Ovary (tissue), 9 donors: ENCODE measurements around the gene SLC25A53. TPM values are rescaled to one million over a fixed set of nuclear protein-coding genes. Genes with fewer than 3 reads are reported as not detected.

Source experiments
- DNase-seq, 5 donors: peaks; one replicate each; pipeline ENCODE4 v3.0.0-alpha.2; 2019 to 2020
- H3K27ac ChIP-seq, 2 donors: fragments of 200-600 bp; one replicate each; pipeline versions ENCODE4 v1.5.1 to v1.8.0; 2019 to 2022
- H3K27me3 ChIP-seq: fragments of 200-600 bp; one replicate; pipeline ENCODE4 v1.8.0; 2022
- H3K36me3 ChIP-seq: fragments of 200-600 bp; sonication (generic); one replicate; pipeline ENCODE4 v1.5.1; 2019
- H3K4me1 ChIP-seq: one replicate; pipeline ENCODE4 v1.8.1; 2013; ENCODE audit warnings: mild to moderate bottlenecking, moderate library complexity; ENCODE audit not compliant: insufficient read depth
- H3K4me3 ChIP-seq: fragments of 200-600 bp; sonication (generic); one replicate; pipeline ENCODE4 v1.5.1; 2017
- H3K9me3 ChIP-seq, 2 donors: fragments of 200-600 bp in 1 of 2; sonication (generic) in 1 of 2; one replicate each; pipeline versions ENCODE4 v1.5.1 to v1.8.1; 2013 to 2019; ENCODE audit warnings: mild to moderate bottlenecking in 1 of 2, moderate library complexity in 1 of 2
- CTCF ChIP-seq, 3 donors: fragments of 450-650 bp in 2 of 3; fragments of 200-600 bp in 1 of 3; IDR thresholded peaks; one replicate each; pipeline versions ENCODE4 v1.5.1 to v1.8.0; 2016 to 2022; ENCODE audit warnings: antibody characterized with exemption in 3 of 3, mild to moderate bottlenecking in 1 of 3
- EP300 ChIP-seq: sonication (generic); formaldehyde crosslinking; IDR thresholded peaks from one replicate; pipeline ENCODE4 v1.6.1; 2017; ENCODE audit warnings: antibody characterized with exemption
- POLR2A ChIP-seq: fragments of 450-650 bp; IDR thresholded peaks from one replicate; pipeline ENCODE4 v1.6.1; 2017; ENCODE audit warnings: antibody characterized with exemption, mild to moderate bottlenecking, moderate library complexity
- WGBS, 3 donors: extraction: QIAGEN DNeasy Blood & Tissue Kit in 1 of 3; methylation state at CpG; one replicate each; pipeline versions ENCODE4 v1.1.5 to v1.1.7; 2013 to 2017; 5-methylcytosine and 5-hydroxymethylcytosine counted together
- intact Hi-C, 4 donors: fragments of 100-400 bp; cut with DNase I; formaldehyde crosslinking; loops; one replicate each; pipeline versions ENCODE4 v1.11.0 to v1.15.1; 2022 to 2023
- polyA plus RNA-seq, 2 donors: library from polyadenylated mRNA; stranded (reverse); fragments of 200-250 nt in 1 of 2; fragments of 350-450 nt in 1 of 2; fragmentation: Illumina TruSeq in 1 of 2; extraction: RNeasy Lipid Tissue Mini Kit (QIAGEN cat#74804) in 1 of 2; gene quantifications; one replicate each; pipeline ENCODE4 v1.2.3, GENCODE V29; 2013 to 2014
- total RNA-seq, 7 donors: library from RNA; depleted of rRNA in 2 of 7; stranded (reverse); fragments of >200 nt in 2 of 7; fragmentation: NEBNext Ultra II Directional in 3 of 7; extraction: Animal tissue kit (Norgen Biotek cat#: 25700) in 3 of 7; gene quantifications; one replicate each; pipeline versions ENCODE4 v1.1.0 to v1.2.4, GENCODE V29; 2016 to 2023
- donor health status: DM: no; HTN: no; CAD: no; lungs with moderate emphysema.
- donor health status: DM: no; HTN: no; CAD: no.
- donor health status: Bipolar disorder and iron deficiency.
- donor health status: DM: yes; HTN: yes; CAD: no.
- donor health status: DM: no; HTN: no; CAD: no.
- donor health status: DM: yes; HTN: yes; CAD: no.

Gene SLC25A53
- total and polyA plus RNA-seq, 9 donors: 7.8 to 15.1 (median 12.6) TPM

- intact Hi-C loops: loop anchor here in 1 of 4 donors (5.0 kb wide), 1 partner anchor 1978 kb away; no protein-coding TSS in a partner anchor
- WGBS, 3 donors: 69 to 80% (median 72%) methylated on average over 6 of the region's 6 CpGs
- no peak for TF ChIP-seq POLR2A
- TF ChIP-seq CTCF (IDR thresholded peaks at IDR 0.05): no peak
- no peak for TF ChIP-seq EP300
- H3K9me3 ChIP-seq: no peaks in the 10 kb centered on the region
- H3K4me1 ChIP-seq: peaks cover 1% of the 10 kb centered on the region
- no peaks in the 10 kb centered on the region for H3K27me3 ChIP-seq
- H3K27ac ChIP-seq: no peak overlapping the region
- H3K4me3 ChIP-seq: no peak overlapping the region
- no peaks in the 10 kb centered on the region for H3K36me3 ChIP-seq
- no peak for DNase-seq
Measured at GRCh38 chrX:104173841-104174240, 17.0 kb upstream of the SLC25A53 start.

- no peak overlapping the region for H3K27ac ChIP-seq
- no peak for DNase-seq
- intact Hi-C loops: loop anchor here in 1 of 4 donors (5.0 kb wide), 1 partner anchor 1980 kb away; no protein-coding TSS in a partner anchor
- H3K36me3 ChIP-seq: no peaks in the 10 kb centered on the region
- no peak overlapping the region for H3K4me3 ChIP-seq
- peaks cover 1% of the 10 kb centered on the region for H3K4me1 ChIP-seq
- no peaks in the 10 kb centered on the region for H3K27me3 ChIP-seq
- 63 to 76% (median 64%) methylated on average over 2 of the region's 2 CpGs for WGBS, 3 donors
- H3K9me3 ChIP-seq: no peaks in the 10 kb centered on the region
- TF ChIP-seq CTCF (IDR thresholded peaks at IDR 0.05): no peak
Measured at GRCh38 chrX:104172788-104173187, 16.0 kb upstream of the SLC25A53 start.

- intact Hi-C loops: loop anchor here in 1 of 4 donors (5.0 kb wide), 1 partner anchor 1980 kb away; no protein-coding TSS in a partner anchor
- Histone ChIP-seq H3K4me1 (peaks cover 1% of the 10 kb centered on the region), H3K36me3 (no peaks in the 10 kb centered on the region), H3K27me3 (no peaks in the 10 kb centered on the region), H3K27ac (no peak overlapping the region), H3K4me3 (no peak overlapping the region), H3K9me3 (no peaks in the 10 kb centered on the region)
- WGBS, 3 donors: 53 to 58% (median 57%) methylated on average over 6 of the region's 6 CpGs
- no peak for TF ChIP-seq EP300
- no peak for TF ChIP-seq POLR2A
- TF ChIP-seq CTCF (IDR thresholded peaks at IDR 0.05): no peak
- DNase-seq: no peak
Measured at GRCh38 chrX:104172121-104172520, 15.3 kb upstream of the SLC25A53 start.

GRCh38 chrX:104168127-104168526 is 11.3 kb upstream of the SLC25A53 start:
- H3K4me3 ChIP-seq: no peak overlapping the region
- H3K27me3 ChIP-seq: no peaks in the 10 kb centered on the region
- H3K4me1 ChIP-seq: peaks cover 1% of the 10 kb centered on the region
- no peaks in the 10 kb centered on the region for H3K9me3 ChIP-seq
- no peaks in the 10 kb centered on the region for H3K36me3 ChIP-seq
- DNase-seq: no peak
- H3K27ac ChIP-seq: no peak overlapping the region
- no peak for TF ChIP-seq EP300
- TF ChIP-seq CTCF (IDR thresholded peaks at IDR 0.05): no peak
- no peak for TF ChIP-seq POLR2A
- WGBS, 3 donors: 16 to 31% (median 19%) methylated on average over 1 of the region's 1 CpG
- intact Hi-C loops: no loop called here
